HepG2 (cell line): Measurements from ENCODE around the gene DNM3. TPM values are rescaled to one million over a fixed set of nuclear protein-coding genes. Genes with fewer than 3 reads are reported as not detected.

Experiments used
- ATAC-seq: fragments of 200-7000 bp; cut with Tn5 transposase; 3 replicates; pipeline ENCODE4 v1.9.1; 2020; ENCODE audit warnings: mild to moderate bottlenecking, moderate library complexity
- BruUV-seq: library from RNA; stranded (reverse); fragments of 400-500 nt; replicated peaks from 2 replicates; lab custom pipeline; 2021; lab: Mats Ljungman, UMichigan
- CTCF ChIA-PET: fragments of 300-600 bp; formaldehyde crosslinking; extraction: SDS; loops from one replicate; lab custom pipeline; 2021; ENCODE audit warnings: low total read pairs, inconsistent platforms, low intra/inter-chr PET ratio; lab: Yijun Ruan, JAX
- POLR2A ChIA-PET: fragments of 350-600 bp; sonication (Branson Sonifier 250); formaldehyde crosslinking; loops from one replicate; lab custom pipeline; 2020; ENCODE audit warnings: antibody characterized with exemption, inconsistent platforms; lab: Yijun Ruan, JAX
- DNase-seq: peaks from one replicate; pipeline ENCODE4 v3.0.0-alpha.2; 2015; ENCODE audit warnings: low spot score
- FAIRE-seq: peaks from 3 replicates; lab custom pipeline; 2011; peaks lifted over from hg19 to GRCh38; lab: Jason Lieb, UNC
- H2AFZ ChIP-seq: one replicate; pipeline ENCODE4 v1.6.1; 2011; ENCODE audit warnings: low read length, inconsistent platforms
- H3K27ac ChIP-seq: fragments of 300-600 bp; 3 replicates; pipeline ENCODE4 v1.8.0; 2011; ENCODE audit warnings: mixed run types, mild to moderate bottlenecking, mixed read lengths, low read length, inconsistent platforms; ENCODE audit not compliant: insufficient read depth; ENCODE audit errors: extremely low read length
- H3K27me3 ChIP-seq, 2 experiments: fragments of 200-600 bp in 1 of 2; 2 replicates in 1 of 2; 3 replicates in 1 of 2; pipeline versions ENCODE4 v1.6.0 to v1.8.0; 2011; ENCODE audit warnings: low read length in 2 of 2, mild to moderate bottlenecking in 2 of 2, moderate library complexity in 2 of 2, inconsistent platforms in 1 of 2; ENCODE audit not compliant: insufficient read depth in 2 of 2, control insufficient read depth in 1 of 2
- H3K36me3 ChIP-seq, 2 experiments: fragments of 200-600 bp in 1 of 2; replicated peaks in 1 of 2; 2 replicates in 1 of 2; 3 replicates in 1 of 2; pipeline versions ENCODE4 v1.5.1 to v1.8.0; 2011; ENCODE audit warnings: low read length in 2 of 2, inconsistent platforms in 1 of 2; ENCODE audit not compliant: insufficient read depth in 2 of 2, control insufficient read depth in 1 of 2
- H3K4me1 ChIP-seq: 2 replicates; pipeline ENCODE4 v1.5.1; 2012; ENCODE audit warnings: low read length, inconsistent platforms; ENCODE audit not compliant: insufficient read depth
- H3K4me2 ChIP-seq: 2 replicates; pipeline ENCODE4 v1.6.0; 2011; ENCODE audit warnings: low read depth, low read length, inconsistent platforms
- H3K4me3 ChIP-seq, 3 experiments: fragments of 200-600 bp in 1 of 3; sonication (generic), shearing (Covaris generic) in 1 of 3; replicated peaks in 1 of 3; 2 replicates each; pipeline ENCODE4 v1.5.1; 2011 to 2016; ENCODE audit warnings: low read length in 3 of 3, inconsistent platforms in 2 of 3, low read depth in 2 of 3, mild to moderate bottlenecking in 2 of 3, control low read depth in 1 of 3, mixed read lengths in 1 of 3; ENCODE audit not compliant: insufficient read depth in 1 of 3
- H3K79me2 ChIP-seq: one replicate; pipeline ENCODE4 v1.6.1; 2011; ENCODE audit warnings: low read length, inconsistent platforms; ENCODE audit not compliant: insufficient read depth
- H3K9ac ChIP-seq: 2 replicates; pipeline ENCODE4 v1.6.0; 2011; ENCODE audit warnings: mild to moderate bottlenecking, low read depth, low read length, inconsistent platforms; ENCODE audit not compliant: insufficient read depth
- H3K9me3 ChIP-seq: 2 replicates; pipeline ENCODE4 v1.5.1; 2012; ENCODE audit warnings: mild to moderate bottlenecking, low read length
- H4K20me1 ChIP-seq: 2 replicates; pipeline ENCODE4 v1.6.0; 2011; ENCODE audit warnings: inconsistent platforms, mild to moderate bottlenecking, low read length, moderate library complexity; ENCODE audit not compliant: insufficient read depth
- CBX5 ChIP-seq: sonication (generic); formaldehyde crosslinking; IDR thresholded peaks from 2 replicates; pipeline ENCODE4 v1.4.0; 2020; ENCODE audit warnings: missing genetic modification reagents, borderline replicate concordance
- CC2D1A ChIP-seq: sonication (generic); formaldehyde crosslinking; IDR thresholded peaks from 2 replicates; pipeline ENCODE4 v1.8.1; 2023; ENCODE audit warnings: mild to moderate bottlenecking, missing genetic modification reagents
- FOXC1 ChIP-seq: sonication (generic); formaldehyde crosslinking; IDR thresholded peaks from 2 replicates; pipeline ENCODE4 v1.8.0; 2022; ENCODE audit warnings: mild to moderate bottlenecking, missing genetic modification reagents, borderline replicate concordance
- GPN1 ChIP-seq: sonication (generic); formaldehyde crosslinking; IDR thresholded peaks from 2 replicates; pipeline ENCODE4 v1.5.1; 2020; ENCODE audit warnings: missing genetic modification reagents, borderline replicate concordance
- HOXA3 ChIP-seq: sonication (generic); formaldehyde crosslinking; IDR thresholded peaks from 2 replicates; pipeline ENCODE4 v1.5.0; 2020; ENCODE audit warnings: missing genetic modification reagents
- KMT2A ChIP-seq: sonication (generic); formaldehyde crosslinking; IDR thresholded peaks from 2 replicates; pipeline ENCODE4 v1.4.0; 2020; ENCODE audit warnings: missing genetic modification reagents
- MAFK ChIP-seq, 2 experiments: IDR thresholded peaks in 1 of 2; conservative IDR thresholded peaks in 1 of 2; 2 replicates each; pipeline ENCODE4 v1.6.1; 2011; ENCODE audit warnings: improper control_type of control experiment in 2 of 2, low read length in 2 of 2
- SRSF4 ChIP-seq: fragments of 200-400 bp; formaldehyde crosslinking; IDR thresholded peaks from one replicate; pipeline ENCODE4 v1.6.1; 2018; ENCODE audit warnings: mild to moderate bottlenecking, low read depth, low read length, moderate library complexity; ENCODE audit not compliant: poor library complexity, severe bottlenecking
- TCF7L2 ChIP-seq: IDR thresholded peaks from 2 replicates; pipeline ENCODE4 v1.6.1; 2011; ENCODE audit warnings: mild to moderate bottlenecking, low read depth, low read length, moderate library complexity
- ZNF296 ChIP-seq: sonication (generic); formaldehyde crosslinking; conservative IDR thresholded peaks from 2 replicates; pipeline ENCODE4 v1.5.0; 2020; ENCODE audit warnings: mild to moderate bottlenecking, missing genetic modification reagents
- ZNF460 ChIP-seq: sonication (generic); formaldehyde crosslinking; IDR thresholded peaks from 2 replicates; pipeline ENCODE4 v1.5.1; 2020; ENCODE audit warnings: missing genetic modification reagents, mild to moderate bottlenecking, borderline replicate concordance
- ZSCAN30 ChIP-seq: sonication (generic); formaldehyde crosslinking; IDR thresholded peaks from 2 replicates; pipeline ENCODE4 v1.5.0; 2020; ENCODE audit warnings: mild to moderate bottlenecking, missing genetic modification reagents
- WGBS: methylation state at CpG from one replicate; pipeline ENCODE4 v1.1.6; 2017; ENCODE audit warnings: low lambda C conversion rate; 5-methylcytosine and 5-hydroxymethylcytosine counted together
- in situ Hi-C: cut with HindIII; loops from 2 replicates; pipeline ENCODE4 v1.10.0; 2017; ENCODE audit warnings: low pct_unique_long_range_greater_than_20kb; ENCODE audit not compliant: extremely low pct_ligation_motif_present
- intact Hi-C: fragments of 100-400 bp; cut with micrococcal nuclease; formaldehyde crosslinking; loops from one replicate; pipeline ENCODE4 v1.10.0; 2022; ENCODE audit not compliant: unreplicated experiment
- polyA plus RNA-seq, 8 experiments: library from polyadenylated mRNA; depleted of rRNA in 3 of 8; stranded (reverse) in 7 of 8; unstranded in 1 of 8; fragments of >200 nt; fragmentation: Illumina TruSeq in 4 of 8; extraction: Trizol in 4 of 8; gene quantifications; 2 replicates each; pipeline versions ENCODE4 v1.2.1 to v1.2.3, GENCODE V29; 2011 to 2016; ENCODE audit warnings: low read depth in 4 of 8, missing spikeins in 1 of 8, mixed read lengths in 1 of 8; ENCODE audit not compliant: insufficient read depth in 1 of 8
- total RNA-seq, 5 experiments: library from RNA; depleted of rRNA; stranded (reverse); fragments of >200 nt; fragmentation: Illumina TruSeq; extraction: Trizol; gene quantifications; 2 replicates each; pipeline ENCODE4 v1.2.3, GENCODE V29; 2016; ENCODE audit warnings: low read depth in 1 of 5
- TF ChIP-seq, protein P1 (sequence below): IDR thresholded peaks from 2 replicates; pipeline ENCODE4 v1.6.1; 2016; ENCODE audit warnings: low read depth, missing genetic modification reagents, missing compliant biosample characterization

DNM3 gene
- total and polyA plus RNA-seq, 2 of the 13 experiments (the other 11 are each of a cell fraction or from before 2014, with no cell fraction given) = 0.05 TPM; not detected in 1

DNA sequence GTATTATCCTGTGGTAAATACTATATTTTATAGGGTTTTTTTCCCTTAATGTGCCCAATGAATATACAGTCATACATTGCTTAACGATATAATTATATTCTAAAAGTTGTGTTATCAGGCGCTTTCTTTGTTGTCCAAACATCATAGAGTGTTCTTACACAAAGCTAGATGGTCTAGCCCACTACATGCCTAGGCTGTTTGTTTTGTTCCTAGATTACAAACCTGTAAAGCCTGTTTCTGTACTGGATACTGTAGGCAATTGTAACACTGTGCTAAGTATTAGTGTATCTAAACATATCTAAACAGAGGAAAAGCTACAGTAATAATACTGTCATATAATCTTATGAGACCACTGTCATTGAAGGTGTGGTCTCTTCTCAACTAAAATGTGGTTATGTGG is 336.6 kb downstream of the DNM3 start (continued):
- no peak for TF ChIP-seq CC2D1A (CRISPR knock-in tag)
- no peak for TF ChIP-seq ZNF460

DNA sequence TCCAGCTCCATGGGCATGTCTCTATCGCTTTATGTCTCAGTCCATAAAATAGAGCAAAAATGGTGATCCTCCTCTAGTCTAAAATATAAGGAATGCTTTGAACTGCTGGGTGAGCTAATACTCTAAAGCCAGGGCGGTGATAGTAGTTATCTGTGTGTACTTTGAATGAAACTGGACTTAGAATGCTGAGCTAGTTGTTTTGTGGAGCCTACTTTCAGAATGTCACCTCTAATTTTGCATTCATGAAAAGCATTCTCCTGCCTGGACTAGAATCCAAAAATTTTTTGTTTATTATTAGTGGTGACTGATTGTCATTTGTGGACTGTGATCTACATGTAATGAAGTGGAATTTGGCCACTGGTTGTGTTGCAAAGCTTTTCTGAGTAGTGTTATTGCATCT is 337.6 kb downstream of the DNM3 start:
- DNase-seq (no peak), FAIRE-seq (no peak), ATAC-seq (no peak)
- POLR2A ChIA-PET = no interaction called here
- H3K4me2 ChIP-seq = no peak overlapping the region
- CTCF ChIA-PET = no interaction called here
- 29% methylated on average over 2 of the region's 2 CpGs for WGBS
- no peaks in the 10 kb centered on the region for H3K79me2 ChIP-seq
- no peak overlapping the region for H2AFZ ChIP-seq
- H3K4me3 ChIP-seq = no peak overlapping the region
- H3K27ac ChIP-seq = no peak overlapping the region
- in situ Hi-C loops (no loop called here), intact Hi-C loops (no loop called here)
- no peaks in the 10 kb centered on the region for H3K9me3 ChIP-seq
- no peaks in the 10 kb centered on the region for H3K36me3 ChIP-seq
- no peaks in the 10 kb centered on the region for H4K20me1 ChIP-seq
- no TSS peak for BruUV-seq
- H3K27me3 ChIP-seq = no peaks in the 10 kb centered on the region
- no peaks in the 10 kb centered on the region for H3K4me1 ChIP-seq
- TF ChIP-seq HOXA3 = no peak
- TF ChIP-seq MAFK (conservative IDR thresholded peaks at IDR 0.05 in 1 of 2, IDR thresholded peaks at IDR 0.05 in 1 of 2; ENCODE audit: low read length in 2 of 2) = peak in 1 of 2 experiments; percentile 33; a peak in 1 of 4 replicates
- no peak overlapping the region for H3K9ac ChIP-seq

DNA sequence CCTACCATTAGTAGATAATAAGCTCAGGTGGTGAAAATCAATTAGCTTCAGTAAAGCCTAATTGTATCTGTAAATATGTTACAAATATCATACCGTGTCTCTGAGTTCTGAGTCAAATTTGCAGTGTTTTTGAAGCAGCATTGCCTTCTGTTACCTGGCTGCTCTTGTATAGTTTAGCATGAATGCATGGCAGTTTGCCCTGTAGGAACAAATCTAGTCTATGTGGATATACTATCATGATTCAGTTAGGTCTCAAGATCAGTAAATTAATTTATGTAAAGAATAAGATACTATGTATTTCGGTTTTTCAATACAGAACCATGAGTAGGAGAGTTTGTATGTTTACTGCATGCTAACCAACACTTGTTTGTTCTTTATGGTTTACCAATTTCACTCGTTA is 338.6 kb downstream of the DNM3 start:
- ATAC-seq (no peak), DNase-seq (no peak), FAIRE-seq (no peak)
- intact Hi-C loops (no loop called here), in situ Hi-C loops (no loop called here)
- ChIA-PET POLR2A (no interaction called here), CTCF (no interaction called here)
- no peak overlapping the region for H3K9ac ChIP-seq
- H3K9me3 ChIP-seq = no peaks in the 10 kb centered on the region
- no peaks in the 10 kb centered on the region for H4K20me1 ChIP-seq
- no TSS peak for BruUV-seq
- no peak overlapping the region for H2AFZ ChIP-seq
- no peaks in the 10 kb centered on the region for H3K4me1 ChIP-seq
- no peaks in the 10 kb centered on the region for H3K36me3 ChIP-seq
- no peak overlapping the region for H3K4me3 ChIP-seq
- WGBS = 8% methylated on average over 3 of the region's 3 CpGs
- no peaks in the 10 kb centered on the region for H3K79me2 ChIP-seq
- H3K4me2 ChIP-seq = no peak overlapping the region
- no peaks in the 10 kb centered on the region for H3K27me3 ChIP-seq
- no peak overlapping the region for H3K27ac ChIP-seq
- no peak for TF ChIP-seq ZNF296 (CRISPR knock-in tag)
- TF ChIP-seq CBX5 (CRISPR knock-in tag) = no peak
- TF ChIP-seq SRSF4 = no peak
- no peak for TF ChIP-seq GPN1
- no peak for TF ChIP-seq ZSCAN30 (CRISPR knock-in tag)
- TF ChIP-seq, protein P1, sequence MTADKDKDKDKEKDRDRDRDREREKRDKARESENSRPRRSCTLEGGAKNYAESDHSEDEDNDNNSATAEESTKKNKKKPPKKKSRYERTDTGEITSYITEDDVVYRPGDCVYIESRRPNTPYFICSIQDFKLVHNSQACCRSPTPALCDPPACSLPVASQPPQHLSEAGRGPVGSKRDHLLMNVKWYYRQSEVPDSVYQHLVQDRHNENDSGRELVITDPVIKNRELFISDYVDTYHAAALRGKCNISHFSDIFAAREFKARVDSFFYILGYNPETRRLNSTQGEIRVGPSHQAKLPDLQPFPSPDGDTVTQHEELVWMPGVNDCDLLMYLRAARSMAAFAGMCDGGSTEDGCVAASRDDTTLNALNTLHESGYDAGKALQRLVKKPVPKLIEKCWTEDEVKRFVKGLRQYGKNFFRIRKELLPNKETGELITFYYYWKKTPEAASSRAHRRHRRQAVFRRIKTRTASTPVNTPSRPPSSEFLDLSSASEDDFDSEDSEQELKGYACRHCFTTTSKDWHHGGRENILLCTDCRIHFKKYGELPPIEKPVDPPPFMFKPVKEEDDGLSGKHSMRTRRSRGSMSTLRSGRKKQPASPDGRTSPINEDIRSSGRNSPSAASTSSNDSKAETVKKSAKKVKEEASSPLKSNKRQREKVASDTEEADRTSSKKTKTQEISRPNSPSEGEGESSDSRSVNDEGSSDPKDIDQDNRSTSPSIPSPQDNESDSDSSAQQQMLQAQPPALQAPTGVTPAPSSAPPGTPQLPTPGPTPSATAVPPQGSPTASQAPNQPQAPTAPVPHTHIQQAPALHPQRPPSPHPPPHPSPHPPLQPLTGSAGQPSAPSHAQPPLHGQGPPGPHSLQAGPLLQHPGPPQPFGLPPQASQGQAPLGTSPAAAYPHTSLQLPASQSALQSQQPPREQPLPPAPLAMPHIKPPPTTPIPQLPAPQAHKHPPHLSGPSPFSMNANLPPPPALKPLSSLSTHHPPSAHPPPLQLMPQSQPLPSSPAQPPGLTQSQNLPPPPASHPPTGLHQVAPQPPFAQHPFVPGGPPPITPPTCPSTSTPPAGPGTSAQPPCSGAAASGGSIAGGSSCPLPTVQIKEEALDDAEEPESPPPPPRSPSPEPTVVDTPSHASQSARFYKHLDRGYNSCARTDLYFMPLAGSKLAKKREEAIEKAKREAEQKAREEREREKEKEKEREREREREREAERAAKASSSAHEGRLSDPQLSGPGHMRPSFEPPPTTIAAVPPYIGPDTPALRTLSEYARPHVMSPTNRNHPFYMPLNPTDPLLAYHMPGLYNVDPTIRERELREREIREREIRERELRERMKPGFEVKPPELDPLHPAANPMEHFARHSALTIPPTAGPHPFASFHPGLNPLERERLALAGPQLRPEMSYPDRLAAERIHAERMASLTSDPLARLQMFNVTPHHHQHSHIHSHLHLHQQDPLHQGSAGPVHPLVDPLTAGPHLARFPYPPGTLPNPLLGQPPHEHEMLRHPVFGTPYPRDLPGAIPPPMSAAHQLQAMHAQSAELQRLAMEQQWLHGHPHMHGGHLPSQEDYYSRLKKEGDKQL (CRISPR knock-in tag) = no peak
- TF ChIP-seq TCF7L2 = no peak
- no peak for TF ChIP-seq KMT2A (CRISPR knock-in tag)
- no peak for TF ChIP-seq FOXC1
